SK-N-SH treated with all-trans-retinoic acid at 6 μM for 48 hours (cell line): ENCODE results near the gene ARID1B.

Source experiments
- ATAC-seq: fragments of 200-7000 bp; cut with Tn5 transposase; 3 replicates; pipeline ENCODE4 v1.9.1; 2020; ENCODE audit warnings: mild to moderate bottlenecking, moderate library complexity
- CSDC2 ChIP-seq: fragments of 250-450 bp; sonication (Bioruptor Pico); IDR thresholded peaks from 2 replicates; pipeline ENCODE4 v1.5.0; 2020; ENCODE audit warnings: mild to moderate bottlenecking, moderate library complexity
- ESRRG ChIP-seq: fragments of 250-450 bp; sonication (Bioruptor Pico); IDR thresholded peaks from 2 replicates; pipeline ENCODE4 v1.6.1; 2021; ENCODE audit warnings: mild to moderate bottlenecking
- GLIS3 ChIP-seq: fragments of 250-450 bp; sonication (Bioruptor Pico); IDR thresholded peaks from 2 replicates; pipeline ENCODE4 v1.5.0; 2020; ENCODE audit warnings: mild to moderate bottlenecking, moderate library complexity
- OSR1 ChIP-seq: fragments of 250-450 bp; sonication (Bioruptor Pico); IDR thresholded peaks from 2 replicates; pipeline ENCODE4 v1.8.0; 2022; ENCODE audit warnings: moderate library complexity, mild to moderate bottlenecking, inconsistent platforms
- RARB ChIP-seq: fragments of 250-450 bp; sonication (Bioruptor Pico); IDR thresholded peaks from 2 replicates; pipeline ENCODE4 v1.8.0; 2021; ENCODE audit warnings: mild to moderate bottlenecking, moderate library complexity
- SNAI2 ChIP-seq: fragments of 250-450 bp; sonication (Bioruptor Pico); IDR thresholded peaks from 2 replicates; pipeline ENCODE4 v1.5.0; 2020; ENCODE audit warnings: mild to moderate bottlenecking, moderate library complexity
- TCF4 ChIP-seq: fragments of 250-450 bp; sonication (Bioruptor Pico); IDR thresholded peaks from 2 replicates; pipeline ENCODE4 v1.8.0; 2021; ENCODE audit warnings: mild to moderate bottlenecking, moderate library complexity, borderline replicate concordance
- TOX ChIP-seq: fragments of 250-450 bp; sonication (Bioruptor Pico); IDR thresholded peaks from 2 replicates; pipeline ENCODE4 v1.8.0; 2021; ENCODE audit warnings: mild to moderate bottlenecking, moderate library complexity, borderline replicate concordance
- ZFP3 ChIP-seq: fragments of 250-450 bp; sonication (Bioruptor Pico); IDR thresholded peaks from 2 replicates; pipeline ENCODE4 v1.5.0; 2020; ENCODE audit warnings: mild to moderate bottlenecking, moderate library complexity
- ZFP30 ChIP-seq: fragments of 450-650 bp; formaldehyde crosslinking; IDR thresholded peaks from 2 replicates; pipeline ENCODE4 v1.5.0; 2022; ENCODE audit warnings: mild to moderate bottlenecking, moderate library complexity
- ZNF8 ChIP-seq: fragments of 450-650 bp; formaldehyde crosslinking; IDR thresholded peaks from 2 replicates; pipeline ENCODE4 v1.5.0; 2020; ENCODE audit warnings: mild to moderate bottlenecking, moderate library complexity
- TF ChIP-seq, protein P1 (sequence below): fragments of 250-450 bp; sonication (Bioruptor Pico); IDR thresholded peaks from 2 replicates; pipeline ENCODE4 v1.5.1; 2021; ENCODE audit warnings: mild to moderate bottlenecking, moderate library complexity
- TF ChIP-seq, protein P2 (sequence below): fragments of 250-450 bp; sonication (Bioruptor Pico); IDR thresholded peaks from 2 replicates; pipeline ENCODE4 v1.8.0; 2020; ENCODE audit warnings: mild to moderate bottlenecking, moderate library complexity, borderline replicate concordance
- TF ChIP-seq, protein P3 (sequence below): fragments of 250-450 bp; sonication (Bioruptor Pico); IDR thresholded peaks from 2 replicates; pipeline ENCODE4 v1.5.0; 2020; ENCODE audit warnings: mild to moderate bottlenecking, moderate library complexity
- TF ChIP-seq, protein P4 (sequence below): fragments of 250-450 bp; sonication (Bioruptor Pico); IDR thresholded peaks from 2 replicates; pipeline ENCODE4 v1.8.0; 2021; ENCODE audit warnings: low read depth, mild to moderate bottlenecking, moderate library complexity, borderline replicate concordance

ARID1B gene

DNA sequence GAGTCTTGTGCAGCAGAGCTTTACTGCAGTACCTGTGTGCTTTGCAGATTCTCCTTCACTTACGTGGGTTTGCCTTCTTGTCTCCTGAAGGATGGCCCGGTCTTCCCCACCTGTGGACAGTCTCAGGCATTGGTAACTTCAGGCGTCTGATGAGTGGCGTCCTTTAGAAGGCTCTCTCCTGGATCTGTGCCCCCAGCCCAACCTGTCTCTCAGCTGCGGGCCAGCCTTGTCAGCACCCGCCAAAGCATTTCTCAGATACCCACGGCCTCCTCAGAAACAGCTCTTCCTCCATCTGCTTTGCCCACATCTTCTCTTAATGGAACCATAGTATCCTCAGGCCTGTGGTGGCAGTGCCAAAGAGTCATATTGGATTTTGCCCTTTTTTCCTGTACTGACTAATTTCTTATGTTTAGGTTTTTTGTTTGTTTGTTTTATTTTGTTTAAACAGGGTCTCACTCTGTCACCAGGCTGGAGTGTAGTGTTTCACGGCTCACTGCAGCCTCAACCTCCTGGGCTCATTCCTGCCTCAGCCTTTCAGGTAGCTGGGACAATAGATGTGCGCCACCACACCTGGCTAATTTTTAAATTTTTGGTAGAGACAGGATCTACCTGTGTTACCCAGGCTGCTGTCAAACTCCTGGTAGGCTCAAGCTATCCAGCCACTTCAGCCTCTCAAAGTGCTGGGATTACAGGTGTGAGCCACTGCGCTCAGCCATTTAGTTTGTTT, 96.6 kb downstream of the ARID1B start:
- TF ChIP-seq, protein P1, sequence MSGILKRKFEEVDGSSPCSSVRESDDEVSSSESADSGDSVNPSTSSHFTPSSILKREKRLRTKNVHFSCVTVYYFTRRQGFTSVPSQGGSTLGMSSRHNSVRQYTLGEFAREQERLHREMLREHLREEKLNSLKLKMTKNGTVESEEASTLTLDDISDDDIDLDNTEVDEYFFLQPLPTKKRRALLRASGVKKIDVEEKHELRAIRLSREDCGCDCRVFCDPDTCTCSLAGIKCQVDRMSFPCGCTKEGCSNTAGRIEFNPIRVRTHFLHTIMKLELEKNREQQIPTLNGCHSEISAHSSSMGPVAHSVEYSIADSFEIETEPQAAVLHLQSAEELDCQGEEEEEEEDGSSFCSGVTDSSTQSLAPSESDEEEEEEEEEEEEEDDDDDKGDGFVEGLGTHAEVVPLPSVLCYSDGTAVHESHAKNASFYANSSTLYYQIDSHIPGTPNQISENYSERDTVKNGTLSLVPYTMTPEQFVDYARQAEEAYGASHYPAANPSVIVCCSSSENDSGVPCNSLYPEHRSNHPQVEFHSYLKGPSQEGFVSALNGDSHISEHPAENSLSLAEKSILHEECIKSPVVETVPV (CRISPR knock-in tag): no peak
- TF ChIP-seq, protein P2, sequence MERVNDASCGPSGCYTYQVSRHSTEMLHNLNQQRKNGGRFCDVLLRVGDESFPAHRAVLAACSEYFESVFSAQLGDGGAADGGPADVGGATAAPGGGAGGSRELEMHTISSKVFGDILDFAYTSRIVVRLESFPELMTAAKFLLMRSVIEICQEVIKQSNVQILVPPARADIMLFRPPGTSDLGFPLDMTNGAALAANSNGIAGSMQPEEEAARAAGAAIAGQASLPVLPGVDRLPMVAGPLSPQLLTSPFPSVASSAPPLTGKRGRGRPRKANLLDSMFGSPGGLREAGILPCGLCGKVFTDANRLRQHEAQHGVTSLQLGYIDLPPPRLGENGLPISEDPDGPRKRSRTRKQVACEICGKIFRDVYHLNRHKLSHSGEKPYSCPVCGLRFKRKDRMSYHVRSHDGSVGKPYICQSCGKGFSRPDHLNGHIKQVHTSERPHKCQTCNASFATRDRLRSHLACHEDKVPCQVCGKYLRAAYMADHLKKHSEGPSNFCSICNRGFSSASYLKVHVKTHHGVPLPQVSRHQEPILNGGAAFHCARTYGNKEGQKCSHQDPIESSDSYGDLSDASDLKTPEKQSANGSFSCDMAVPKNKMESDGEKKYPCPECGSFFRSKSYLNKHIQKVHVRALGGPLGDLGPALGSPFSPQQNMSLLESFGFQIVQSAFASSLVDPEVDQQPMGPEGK (CRISPR knock-in tag): no peak
- TF ChIP-seq ZNF8: no peak
- TF ChIP-seq, all 23 proteins: peak for 0
- ATAC-seq: no peak

DNA sequence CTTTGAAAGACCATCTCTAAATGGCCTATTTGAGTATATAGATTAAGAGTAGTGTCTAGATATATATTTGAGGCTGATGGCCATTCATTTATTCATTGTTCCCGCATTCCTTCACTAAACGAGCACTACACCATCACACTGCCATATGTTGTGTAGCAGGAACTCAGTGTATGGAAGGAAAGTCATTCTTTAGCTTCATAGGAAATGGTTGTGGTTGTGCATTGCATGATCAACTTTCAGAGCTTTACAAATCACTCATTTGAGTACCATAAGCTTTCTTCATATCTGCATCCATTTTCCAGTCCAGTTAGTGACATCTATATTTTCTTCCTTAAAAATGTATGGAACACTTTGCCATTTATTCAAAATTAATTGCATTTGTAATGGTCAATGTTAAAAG, 97.9 kb downstream of the ARID1B start:
- no peak for ATAC-seq
- TF ChIP-seq TOX (CRISPR knock-in tag): no peak
- TF ChIP-seq ZFP3: no peak
- TF ChIP-seq, protein P3, sequence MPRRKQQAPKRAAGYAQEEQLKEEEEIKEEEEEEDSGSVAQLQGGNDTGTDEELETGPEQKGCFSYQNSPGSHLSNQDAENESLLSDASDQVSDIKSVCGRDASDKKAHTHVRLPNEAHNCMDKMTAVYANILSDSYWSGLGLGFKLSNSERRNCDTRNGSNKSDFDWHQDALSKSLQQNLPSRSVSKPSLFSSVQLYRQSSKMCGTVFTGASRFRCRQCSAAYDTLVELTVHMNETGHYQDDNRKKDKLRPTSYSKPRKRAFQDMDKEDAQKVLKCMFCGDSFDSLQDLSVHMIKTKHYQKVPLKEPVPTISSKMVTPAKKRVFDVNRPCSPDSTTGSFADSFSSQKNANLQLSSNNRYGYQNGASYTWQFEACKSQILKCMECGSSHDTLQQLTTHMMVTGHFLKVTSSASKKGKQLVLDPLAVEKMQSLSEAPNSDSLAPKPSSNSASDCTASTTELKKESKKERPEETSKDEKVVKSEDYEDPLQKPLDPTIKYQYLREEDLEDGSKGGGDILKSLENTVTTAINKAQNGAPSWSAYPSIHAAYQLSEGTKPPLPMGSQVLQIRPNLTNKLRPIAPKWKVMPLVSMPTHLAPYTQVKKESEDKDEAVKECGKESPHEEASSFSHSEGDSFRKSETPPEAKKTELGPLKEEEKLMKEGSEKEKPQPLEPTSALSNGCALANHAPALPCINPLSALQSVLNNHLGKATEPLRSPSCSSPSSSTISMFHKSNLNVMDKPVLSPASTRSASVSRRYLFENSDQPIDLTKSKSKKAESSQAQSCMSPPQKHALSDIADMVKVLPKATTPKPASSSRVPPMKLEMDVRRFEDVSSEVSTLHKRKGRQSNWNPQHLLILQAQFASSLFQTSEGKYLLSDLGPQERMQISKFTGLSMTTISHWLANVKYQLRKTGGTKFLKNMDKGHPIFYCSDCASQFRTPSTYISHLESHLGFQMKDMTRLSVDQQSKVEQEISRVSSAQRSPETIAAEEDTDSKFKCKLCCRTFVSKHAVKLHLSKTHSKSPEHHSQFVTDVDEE (CRISPR knock-in tag): no peak
- TF ChIP-seq GLIS3: no peak
- TF ChIP-seq RARB (CRISPR knock-in tag): no peak
- TF ChIP-seq, protein P4, sequence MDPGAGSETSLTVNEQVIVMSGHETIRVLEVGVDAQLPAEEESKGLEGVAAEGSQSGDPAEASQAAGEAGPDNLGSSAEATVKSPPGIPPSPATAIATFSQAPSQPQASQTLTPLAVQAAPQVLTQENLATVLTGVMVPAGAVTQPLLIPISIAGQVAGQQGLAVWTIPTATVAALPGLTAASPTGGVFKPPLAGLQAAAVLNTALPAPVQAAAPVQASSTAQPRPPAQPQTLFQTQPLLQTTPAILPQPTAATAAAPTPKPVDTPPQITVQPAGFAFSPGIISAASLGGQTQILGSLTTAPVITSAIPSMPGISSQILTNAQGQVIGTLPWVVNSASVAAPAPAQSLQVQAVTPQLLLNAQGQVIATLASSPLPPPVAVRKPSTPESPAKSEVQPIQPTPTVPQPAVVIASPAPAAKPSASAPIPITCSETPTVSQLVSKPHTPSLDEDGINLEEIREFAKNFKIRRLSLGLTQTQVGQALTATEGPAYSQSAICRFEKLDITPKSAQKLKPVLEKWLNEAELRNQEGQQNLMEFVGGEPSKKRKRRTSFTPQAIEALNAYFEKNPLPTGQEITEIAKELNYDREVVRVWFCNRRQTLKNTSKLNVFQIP (CRISPR knock-in tag): no peak
- TF ChIP-seq, protein P1 (CRISPR knock-in tag): no peak
- TF ChIP-seq, protein P2 (CRISPR knock-in tag): no peak
- TF ChIP-seq SNAI2: no peak
- TF ChIP-seq ZNF8: no peak

DNA sequence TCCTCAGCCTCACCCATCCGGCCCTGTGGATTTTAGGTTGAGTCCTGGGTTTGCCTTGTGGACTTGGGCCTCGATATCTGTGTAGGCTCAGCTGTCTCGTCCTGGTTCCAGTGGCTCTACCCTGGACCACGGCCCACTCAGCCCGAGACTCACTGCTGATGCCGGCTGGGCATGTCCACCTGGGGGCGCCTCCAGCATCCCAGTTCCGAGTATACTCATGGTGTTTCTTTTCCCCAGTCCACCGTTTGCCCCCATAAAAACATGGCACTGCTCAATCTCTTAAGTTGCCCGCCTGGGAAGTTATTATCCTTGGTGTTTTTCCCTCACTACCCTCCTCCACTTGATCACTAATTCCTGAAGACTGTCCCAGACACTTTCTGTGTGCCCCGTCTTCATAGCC, 99.1 kb downstream of the ARID1B start:
- peak; percentile 80 for ATAC-seq

DNA sequence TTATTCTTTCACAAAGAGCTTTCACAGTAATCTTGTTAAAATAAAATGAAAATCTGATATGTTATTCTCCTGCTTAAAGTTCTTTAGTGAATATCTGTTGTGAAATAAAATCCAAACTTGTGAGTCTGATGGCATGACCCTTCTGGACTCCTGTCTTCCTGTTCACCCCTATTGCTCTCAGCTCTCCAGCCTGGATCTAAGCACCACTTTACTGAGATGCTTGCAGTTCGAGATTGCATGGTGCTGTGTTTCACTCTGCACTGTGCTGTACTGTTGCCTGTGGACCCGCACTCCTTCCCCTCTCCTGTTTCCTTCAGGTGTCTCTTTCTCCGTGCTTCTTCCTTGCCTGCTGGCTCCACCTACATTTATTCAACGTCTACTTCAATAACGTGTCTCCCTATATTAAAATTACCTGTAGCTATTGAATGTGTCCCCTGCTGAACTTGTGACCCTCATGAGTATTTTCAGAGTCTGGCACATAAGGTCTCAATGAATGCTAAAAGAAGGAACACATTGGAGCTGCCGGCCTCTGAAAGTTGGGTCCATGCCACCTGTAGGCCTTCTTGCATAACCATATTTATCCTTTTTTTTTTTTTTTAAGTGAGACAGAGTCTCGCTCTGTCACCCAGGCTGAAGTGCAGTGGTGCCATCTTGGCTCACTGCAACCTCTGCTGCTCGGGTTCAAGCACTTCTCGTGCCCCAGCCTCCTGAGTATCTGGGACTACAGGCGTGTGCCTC, 100.1 kb downstream of the ARID1B start:
- no peak for ATAC-seq
- TF ChIP-seq ESRRG (no peak), TCF4 (CRISPR knock-in tag) (no peak), OSR1 (CRISPR knock-in tag) (no peak), GLIS3 (no peak), ZNF8 (no peak), SNAI2 (no peak), CSDC2 (CRISPR knock-in tag) (no peak), ZFP30 (CRISPR knock-in tag) (no peak)
- TF ChIP-seq, protein P4 (CRISPR knock-in tag): no peak
- TF ChIP-seq, protein P2 (CRISPR knock-in tag): no peak
- TF ChIP-seq, protein P1 (CRISPR knock-in tag): no peak

More for the DNA sequence above, 99.1 kb downstream of the ARID1B start:
- TF ChIP-seq ZFP30 (CRISPR knock-in tag): no peak
- TF ChIP-seq OSR1 (CRISPR knock-in tag): no peak
